ENCODE measurements around the gene NHLRC2.

DNA sequence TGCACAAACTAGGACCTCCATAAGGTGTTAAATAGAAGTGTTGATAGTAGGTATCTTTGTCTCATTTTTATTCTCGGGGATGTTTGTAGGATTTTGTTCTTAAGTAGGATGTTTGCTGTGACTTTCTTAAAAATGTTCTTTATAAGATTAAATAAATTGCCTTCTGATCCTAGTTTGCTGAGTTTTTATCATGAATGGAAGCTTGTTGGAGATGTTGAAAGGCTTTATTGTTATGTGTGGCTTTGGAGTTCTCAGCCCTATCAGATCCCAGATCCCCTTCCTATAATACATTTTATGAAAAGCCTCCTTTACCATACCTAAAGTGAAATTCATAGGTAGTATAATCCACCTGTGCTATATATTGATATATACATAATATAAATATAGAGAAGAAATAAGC is 40.1 kb downstream of the NHLRC2 start:
- TF ChIP-seq KLF5 (IDR thresholded peaks at IDR 0.05; ENCODE audit: partially characterized antibody) (no peak), BHLHE40 (IDR thresholded peaks at IDR 0.05; ENCODE audit: borderline replicate concordance in 1 of 2, low read depth in 2 of 2, low read length in 1 of 2) (no peak), NR2C1 (IDR thresholded peaks at IDR 0.05) (no peak), GATAD2B (conservative IDR thresholded peaks at IDR 0.05; ENCODE audit: low read depth) (no peak), EGR1 (IDR thresholded peaks at IDR 0.05; ENCODE audit: borderline replicate concordance in 1 of 2, low read depth in 2 of 2, low read length in 2 of 2) (no peak), ZNF384 (IDR thresholded peaks at IDR 0.05; ENCODE audit: borderline replicate concordance, low read depth, low read length) (no peak), CHD2 (IDR thresholded peaks at IDR 0.05; ENCODE audit: borderline replicate concordance, low read depth, low read length) (no peak), MYC (IDR thresholded peaks at IDR 0.05; ENCODE audit: insufficient read depth, insufficient read length, insufficient replicate concordance, low read length, severe bottlenecking) (no peak), PAX5 (IDR thresholded peaks at IDR 0.05; ENCODE audit: borderline replicate concordance, low read depth, low read length) (no peak)
- TF ChIP-seq, protein P1, sequence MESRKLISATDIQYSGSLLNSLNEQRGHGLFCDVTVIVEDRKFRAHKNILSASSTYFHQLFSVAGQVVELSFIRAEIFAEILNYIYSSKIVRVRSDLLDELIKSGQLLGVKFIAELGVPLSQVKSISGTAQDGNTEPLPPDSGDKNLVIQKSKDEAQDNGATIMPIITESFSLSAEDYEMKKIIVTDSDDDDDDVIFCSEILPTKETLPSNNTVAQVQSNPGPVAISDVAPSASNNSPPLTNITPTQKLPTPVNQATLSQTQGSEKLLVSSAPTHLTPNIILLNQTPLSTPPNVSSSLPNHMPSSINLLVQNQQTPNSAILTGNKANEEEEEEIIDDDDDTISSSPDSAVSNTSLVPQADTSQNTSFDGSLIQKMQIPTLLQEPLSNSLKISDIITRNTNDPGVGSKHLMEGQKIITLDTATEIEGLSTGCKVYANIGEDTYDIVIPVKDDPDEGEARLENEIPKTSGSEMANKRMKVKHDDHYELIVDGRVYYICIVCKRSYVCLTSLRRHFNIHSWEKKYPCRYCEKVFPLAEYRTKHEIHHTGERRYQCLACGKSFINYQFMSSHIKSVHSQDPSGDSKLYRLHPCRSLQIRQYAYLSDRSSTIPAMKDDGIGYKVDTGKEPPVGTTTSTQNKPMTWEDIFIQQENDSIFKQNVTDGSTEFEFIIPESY (IDR thresholded peaks at IDR 0.05) = no peak
- TF ChIP-seq, protein P2, sequence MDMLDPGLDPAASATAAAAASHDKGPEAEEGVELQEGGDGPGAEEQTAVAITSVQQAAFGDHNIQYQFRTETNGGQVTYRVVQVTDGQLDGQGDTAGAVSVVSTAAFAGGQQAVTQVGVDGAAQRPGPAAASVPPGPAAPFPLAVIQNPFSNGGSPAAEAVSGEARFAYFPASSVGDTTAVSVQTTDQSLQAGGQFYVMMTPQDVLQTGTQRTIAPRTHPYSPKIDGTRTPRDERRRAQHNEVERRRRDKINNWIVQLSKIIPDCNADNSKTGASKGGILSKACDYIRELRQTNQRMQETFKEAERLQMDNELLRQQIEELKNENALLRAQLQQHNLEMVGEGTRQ (IDR thresholded peaks at IDR 0.05; ENCODE audit: borderline replicate concordance, low read depth, low read length) = no peak
